Stimulated activated CD8-positive, alpha-beta memory T cell treated with anti-CD3 and anti-CD28 coated beads, Interleukin-4, amount 100 ng/mL, for 1 hour (primary cell): ENCODE measurements around the gene SRPK2.

Source experiments
- DNase-seq, 2 donors: peaks; one replicate each; pipeline ENCODE4 v3.0.0-alpha.2; 2020; ENCODE audit warnings: low read depth in 2 of 2, low spot score in 1 of 2

SRPK2 gene

GRCh38 chr7:105227391-105227790, 161.3 kb downstream of the SRPK2 start:
- DNase-seq, result no peak

- no peak for DNase-seq
Measured at GRCh38 chr7:105224884-105225651, 163.7 kb downstream of the SRPK2 start.

GRCh38 chr7:105222953-105223352, 165.8 kb downstream of the SRPK2 start:
- no peak for DNase-seq

DNA sequence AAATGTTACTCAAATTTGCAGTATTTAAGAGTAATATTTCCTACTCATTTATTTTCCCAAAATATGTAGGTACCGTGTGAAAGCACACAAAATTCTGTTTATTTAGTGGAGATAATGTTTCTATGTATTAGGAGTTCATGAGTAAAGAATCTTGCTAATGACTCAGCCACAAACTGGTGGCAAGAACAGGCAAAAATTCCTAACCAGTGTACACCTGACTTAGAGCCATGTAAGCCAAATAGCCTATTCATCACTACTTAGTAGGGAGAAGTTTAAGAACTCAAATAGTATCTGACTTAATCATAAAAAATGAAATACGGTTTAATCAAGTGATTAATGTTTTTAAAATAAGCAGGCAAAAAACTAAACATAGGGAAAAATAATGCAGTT, 169.0 kb downstream of the SRPK2 start:
- no peak for DNase-seq

DNA sequence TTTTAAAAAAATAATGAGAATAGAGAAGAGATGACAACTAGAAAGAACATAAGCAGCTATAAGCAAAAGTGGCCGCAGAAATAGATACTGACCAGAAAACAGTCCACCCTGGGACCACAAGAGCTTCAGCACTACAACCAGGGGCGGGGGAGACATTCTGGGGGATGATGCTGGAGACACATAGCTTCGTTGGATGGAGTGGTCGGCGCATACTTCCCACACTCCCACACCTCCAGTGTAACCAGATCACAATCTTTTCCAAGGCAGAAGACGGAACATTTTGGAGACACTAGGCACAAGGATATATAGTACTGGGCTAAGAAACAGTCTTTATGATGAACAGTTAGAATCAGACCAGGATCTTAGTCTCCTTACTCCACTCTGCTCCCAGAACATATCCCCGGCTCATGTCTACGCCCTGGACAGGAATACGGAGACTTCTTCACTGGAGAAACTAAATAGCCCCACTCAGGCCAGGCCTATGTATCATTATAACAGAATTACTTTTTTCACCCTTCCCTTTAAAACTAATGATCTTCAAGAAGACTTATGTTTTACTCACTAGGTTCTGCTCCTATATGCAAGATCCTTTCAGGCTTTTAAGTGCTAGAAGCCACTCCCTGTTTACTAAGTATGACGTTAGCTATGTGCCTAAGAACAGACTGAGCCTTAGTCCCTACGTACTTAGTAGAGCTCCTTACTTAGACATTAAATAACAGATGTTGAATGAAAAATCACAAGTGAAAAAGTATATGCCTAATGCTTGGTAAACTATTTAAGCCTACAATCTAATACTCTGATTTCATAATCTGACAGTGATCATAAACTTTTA, 169.6 kb downstream of the SRPK2 start:
- no peak for DNase-seq

DNA sequence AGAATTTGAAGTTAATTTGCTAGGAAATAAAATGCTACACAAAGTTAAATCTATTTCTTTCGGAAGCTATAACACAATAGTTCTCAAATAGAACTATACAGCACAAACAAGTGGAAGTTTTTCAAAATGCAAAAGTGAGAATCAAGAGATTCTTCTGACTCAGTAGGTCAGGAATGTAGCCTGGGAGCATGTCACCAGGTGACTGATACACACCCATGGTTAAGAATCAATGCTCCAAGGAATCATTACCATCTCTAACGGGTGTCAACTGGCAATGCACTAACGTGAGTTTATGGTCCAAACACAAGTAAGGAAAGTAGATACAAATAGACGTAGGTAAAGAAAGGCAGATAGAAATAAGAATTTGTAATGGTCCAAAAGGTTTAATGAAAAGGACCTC, 170.5 kb downstream of the SRPK2 start:
- DNase-seq, result no peak

- DNase-seq, result no peak
Measured at GRCh38 chr7:105216786-105217185, 171.9 kb downstream of the SRPK2 start.

DNA sequence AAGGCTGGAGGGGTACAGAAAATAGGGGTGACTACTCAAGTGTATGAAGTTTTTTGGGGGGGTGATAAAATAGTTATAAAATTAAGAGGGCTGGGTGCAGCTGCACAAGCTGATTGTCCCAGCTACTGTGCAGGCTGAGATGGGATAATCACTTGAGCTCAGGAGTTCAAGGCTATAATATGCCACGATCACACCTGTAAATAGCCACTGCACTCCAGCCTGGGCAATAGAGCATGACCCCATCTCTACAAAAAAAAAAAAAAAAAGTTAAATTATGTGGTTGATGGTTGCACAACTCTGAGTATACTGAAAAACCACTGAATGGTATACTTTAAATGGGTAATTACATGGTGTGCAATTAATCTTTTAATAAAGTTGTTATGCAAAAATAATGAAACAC, 172.9 kb downstream of the SRPK2 start:
- DNase-seq, result no peak

DNA sequence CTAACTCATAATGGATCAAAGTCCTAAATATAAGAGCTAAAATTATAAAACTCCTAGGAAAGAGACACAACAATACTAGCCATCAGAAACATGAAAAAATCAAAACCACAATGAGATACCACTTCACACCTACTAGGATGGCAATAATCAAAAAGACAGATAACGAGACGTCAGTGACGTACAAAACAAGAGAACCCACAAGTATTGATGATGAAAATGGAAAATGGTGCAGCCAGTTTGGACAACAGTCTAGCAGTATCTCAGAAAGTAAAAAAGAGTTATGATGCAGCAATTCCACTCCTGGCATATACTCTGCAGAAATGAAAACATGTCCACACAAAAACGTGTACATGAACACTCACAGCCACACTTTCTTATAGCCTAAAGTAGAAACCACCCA, 173.5 kb downstream of the SRPK2 start:
- no peak for DNase-seq

DNA sequence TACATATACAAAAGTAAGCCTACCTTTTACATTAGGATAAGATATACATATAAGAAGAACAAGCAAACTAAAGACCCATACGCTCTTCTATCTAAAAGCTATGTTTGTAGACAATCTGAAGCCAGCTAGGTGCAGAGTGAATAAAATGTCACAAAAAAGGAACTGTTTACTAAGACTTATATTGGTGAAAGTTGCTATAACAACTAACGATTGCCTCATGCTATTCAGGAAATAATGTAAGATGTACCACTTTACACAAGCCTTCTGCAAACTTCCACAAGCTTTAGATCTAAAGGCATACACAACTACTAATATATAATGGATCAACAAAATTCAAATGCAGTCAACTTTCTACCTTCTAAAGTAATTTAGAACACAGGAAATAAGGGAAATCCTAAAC, 175.1 kb downstream of the SRPK2 start:
- no peak for DNase-seq

DNA sequence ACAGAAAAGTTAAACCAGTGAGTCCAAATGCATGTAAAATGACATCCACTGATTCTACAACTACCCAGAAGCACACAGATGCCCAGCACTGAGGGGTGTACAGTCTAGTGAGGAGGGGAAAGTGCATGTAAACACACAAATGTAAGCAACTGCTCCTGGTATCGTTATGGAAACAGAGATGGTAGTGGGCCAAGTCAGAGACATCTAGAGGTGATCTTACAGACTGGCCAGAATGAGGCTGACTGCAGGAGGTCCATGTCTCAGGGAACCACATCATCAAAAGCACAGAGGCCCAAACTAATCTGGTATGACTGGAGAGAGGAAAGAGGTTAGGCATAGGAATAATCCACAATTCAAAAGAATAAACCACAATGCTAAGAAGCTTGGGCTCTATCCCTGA, 176.5 kb downstream of the SRPK2 start:
- no peak for DNase-seq

GRCh38 chr7:105210721-105211205, 178.0 kb downstream of the SRPK2 start:
- no peak for DNase-seq

DNA sequence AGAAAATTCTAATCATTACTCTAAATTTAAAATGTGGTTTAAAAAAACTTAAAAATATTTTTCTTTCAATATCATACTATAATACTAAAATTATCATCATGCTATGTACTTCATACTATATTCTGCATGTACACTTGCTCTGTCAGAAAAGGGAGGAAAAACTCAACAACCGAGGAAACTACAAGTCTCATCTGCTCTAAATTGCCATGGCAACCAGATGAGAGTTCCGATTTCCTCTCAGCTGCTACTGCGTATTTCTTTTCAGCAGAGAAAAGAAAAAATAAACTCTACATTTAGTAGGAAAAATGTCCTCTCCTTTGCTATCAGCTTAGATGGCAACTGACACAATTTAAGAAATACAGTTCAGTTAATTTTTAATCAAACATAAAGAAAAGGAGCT, 178.9 kb downstream of the SRPK2 start:
- DNase-seq, result no peak

- DNase-seq, result no peak
Measured at GRCh38 chr7:105209433-105209832, 179.3 kb downstream of the SRPK2 start.

- DNase-seq, result no peak
Measured at GRCh38 chr7:105206985-105207384, 181.7 kb downstream of the SRPK2 start.

DNA sequence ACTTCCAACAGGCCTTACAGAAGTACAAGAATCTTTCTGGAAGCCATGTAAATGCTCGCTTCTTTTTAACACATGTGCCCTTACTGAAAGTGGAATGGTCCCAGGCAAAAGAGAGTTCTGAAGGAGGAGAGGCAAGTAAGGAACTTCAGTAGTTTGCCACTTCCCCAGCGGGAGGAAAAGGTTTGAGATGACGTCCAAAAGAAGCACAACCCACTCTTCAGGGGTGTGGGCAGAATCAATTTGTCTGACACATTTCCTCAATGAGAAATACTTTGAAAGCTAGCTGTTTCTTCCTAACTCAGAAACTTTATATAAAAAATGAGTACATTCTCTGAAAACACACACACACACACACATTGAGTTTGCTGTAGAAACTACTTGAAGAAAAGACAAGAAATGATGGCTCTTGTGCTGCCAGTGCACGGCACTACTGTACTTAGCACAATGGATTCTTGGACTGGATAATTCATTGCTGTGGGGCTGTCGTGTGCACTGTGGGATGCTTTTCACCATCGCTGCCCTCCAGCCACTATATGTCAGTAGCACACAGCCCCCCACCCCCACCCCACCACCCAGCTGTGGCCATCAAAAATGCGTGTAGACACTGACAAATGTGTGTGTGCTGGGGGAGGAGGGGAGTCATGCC, 183.0 kb downstream of the SRPK2 start:
- no peak for DNase-seq

- no peak for DNase-seq
Measured at GRCh38 chr7:105204953-105205352, 183.8 kb downstream of the SRPK2 start.

- no peak for DNase-seq
Measured at GRCh38 chr7:105204520-105204919, 184.2 kb downstream of the SRPK2 start.

- DNase-seq, result no peak
Measured at GRCh38 chr7:105202616-105203015, 186.1 kb downstream of the SRPK2 start.

GRCh38 chr7:105199386-105199785, 189.3 kb downstream of the SRPK2 start:
- DNase-seq, result no peak

DNA sequence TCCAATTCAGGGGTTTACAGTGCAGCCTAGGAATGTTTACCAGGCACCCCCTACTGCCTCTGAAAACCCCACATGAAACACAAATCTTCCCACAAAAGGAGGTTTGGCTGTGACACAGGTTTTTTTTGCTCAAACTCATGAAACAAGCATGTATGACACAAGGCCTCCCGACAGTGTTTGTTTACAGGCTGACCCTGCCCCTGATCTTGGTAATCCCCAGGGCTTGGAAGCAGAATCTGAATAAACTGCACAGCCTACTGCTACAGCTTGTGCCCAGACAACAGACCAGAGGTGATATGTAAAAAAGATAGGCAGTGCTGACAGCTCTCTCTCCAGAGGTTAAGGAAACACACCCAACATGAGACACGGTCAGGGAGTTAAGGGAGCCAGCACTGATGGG, 190.5 kb downstream of the SRPK2 start:
- DNase-seq, result no peak

- no peak for DNase-seq
Measured at GRCh38 chr7:105196473-105196872, 192.2 kb downstream of the SRPK2 start.
